ENCODE results near the gene NXPE3.

DNA sequence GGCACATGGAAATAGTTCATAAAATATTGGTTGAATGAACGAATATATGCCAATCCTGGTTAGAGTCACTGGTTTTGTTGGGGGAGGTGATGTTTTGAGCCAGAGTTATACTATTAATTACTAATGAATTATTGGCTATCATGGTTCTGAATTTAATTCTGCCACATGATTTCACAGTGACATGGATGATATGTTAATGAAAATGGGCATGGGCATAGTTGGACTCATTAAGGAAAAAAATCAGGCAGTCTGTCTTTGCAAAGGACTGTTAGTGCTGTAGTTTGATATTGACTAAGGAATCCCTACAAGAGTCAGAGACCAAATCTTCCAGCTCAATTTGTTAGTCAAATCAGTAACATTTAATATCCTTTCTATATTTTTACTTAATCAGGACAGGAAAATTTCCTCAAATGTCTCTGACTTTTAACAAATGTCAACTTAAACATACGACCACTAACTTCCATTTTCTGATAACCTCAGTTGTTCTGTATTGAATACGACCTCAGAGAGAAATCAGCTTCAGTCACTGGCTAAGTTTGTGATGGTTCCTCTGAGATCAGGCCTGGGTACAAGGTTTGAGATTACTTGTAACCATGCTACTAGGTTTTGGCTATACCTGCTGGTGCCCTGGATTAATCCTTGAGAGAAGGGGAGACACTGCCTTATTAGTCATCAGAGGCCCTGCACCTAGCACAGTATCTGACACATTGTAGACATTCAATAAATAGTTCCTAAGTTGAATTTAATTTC, 83.6 kb downstream of the NXPE3 start:
- TF ChIP-seq, protein P1, sequence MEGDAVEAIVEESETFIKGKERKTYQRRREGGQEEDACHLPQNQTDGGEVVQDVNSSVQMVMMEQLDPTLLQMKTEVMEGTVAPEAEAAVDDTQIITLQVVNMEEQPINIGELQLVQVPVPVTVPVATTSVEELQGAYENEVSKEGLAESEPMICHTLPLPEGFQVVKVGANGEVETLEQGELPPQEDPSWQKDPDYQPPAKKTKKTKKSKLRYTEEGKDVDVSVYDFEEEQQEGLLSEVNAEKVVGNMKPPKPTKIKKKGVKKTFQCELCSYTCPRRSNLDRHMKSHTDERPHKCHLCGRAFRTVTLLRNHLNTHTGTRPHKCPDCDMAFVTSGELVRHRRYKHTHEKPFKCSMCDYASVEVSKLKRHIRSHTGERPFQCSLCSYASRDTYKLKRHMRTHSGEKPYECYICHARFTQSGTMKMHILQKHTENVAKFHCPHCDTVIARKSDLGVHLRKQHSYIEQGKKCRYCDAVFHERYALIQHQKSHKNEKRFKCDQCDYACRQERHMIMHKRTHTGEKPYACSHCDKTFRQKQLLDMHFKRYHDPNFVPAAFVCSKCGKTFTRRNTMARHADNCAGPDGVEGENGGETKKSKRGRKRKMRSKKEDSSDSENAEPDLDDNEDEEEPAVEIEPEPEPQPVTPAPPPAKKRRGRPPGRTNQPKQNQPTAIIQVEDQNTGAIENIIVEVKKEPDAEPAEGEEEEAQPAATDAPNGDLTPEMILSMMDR (IDR thresholded peaks at IDR 0.05) = no peak
- TF ChIP-seq POLR2A (IDR thresholded peaks at IDR 0.05) = peak; percentile 9
